Parathyroid adenoma (tissue), 2 donors: ENCODE data around the gene CEP112.

Experiments used
- H2AFZ ChIP-seq: fragments of 300-600 bp; sonication (generic); one replicate; pipeline ENCODE4 v1.7.0; 2017; ENCODE audit warnings: antibody characterized with exemption, mild to moderate bottlenecking
- H3K27ac ChIP-seq: fragments of 300-600 bp; sonication (generic); one replicate; pipeline ENCODE4 v1.7.0; 2017
- H3K27me3 ChIP-seq: fragments of 300-600 bp; sonication (generic); one replicate; pipeline ENCODE4 v1.7.0; 2017; ENCODE audit warnings: low read length; ENCODE audit not compliant: control insufficient read depth, insufficient read depth
- H3K36me3 ChIP-seq: fragments of 300-600 bp; sonication (generic); one replicate; pipeline ENCODE4 v1.7.0; 2017; ENCODE audit warnings: low read length; ENCODE audit not compliant: control insufficient read depth, insufficient read depth
- H3K4me1 ChIP-seq: fragments of 300-600 bp; sonication (generic); one replicate; pipeline ENCODE4 v1.7.0; 2017; ENCODE audit warnings: control low read depth
- H3K4me2 ChIP-seq: fragments of 300-600 bp; sonication (generic); one replicate; pipeline ENCODE4 v1.7.0; 2017; ENCODE audit warnings: low read length
- H3K4me3 ChIP-seq: fragments of 300-600 bp; sonication (generic); one replicate; pipeline ENCODE4 v1.7.0; 2017; ENCODE audit warnings: low read depth, low read length
- H3K79me2 ChIP-seq: fragments of 300-600 bp; sonication (generic); one replicate; pipeline ENCODE4 v1.7.0; 2017; ENCODE audit warnings: control low read depth
- H3K9ac ChIP-seq: fragments of 300-600 bp; sonication (generic); one replicate; pipeline ENCODE4 v1.7.0; 2017; ENCODE audit warnings: mild to moderate bottlenecking
- H3K9me3 ChIP-seq: fragments of 300-600 bp; sonication (generic); one replicate; pipeline ENCODE4 v1.7.0; 2017; ENCODE audit warnings: low read length; ENCODE audit not compliant: control insufficient read depth
- CTCF ChIP-seq: fragments of 300-600 bp; sonication (generic); IDR thresholded peaks from one replicate; pipeline ENCODE4 v1.7.0; 2017; ENCODE audit warnings: antibody characterized with exemption, mild to moderate bottlenecking
- donor health status: primary hyperparathyroidism.

The CEP112 gene

DNA sequence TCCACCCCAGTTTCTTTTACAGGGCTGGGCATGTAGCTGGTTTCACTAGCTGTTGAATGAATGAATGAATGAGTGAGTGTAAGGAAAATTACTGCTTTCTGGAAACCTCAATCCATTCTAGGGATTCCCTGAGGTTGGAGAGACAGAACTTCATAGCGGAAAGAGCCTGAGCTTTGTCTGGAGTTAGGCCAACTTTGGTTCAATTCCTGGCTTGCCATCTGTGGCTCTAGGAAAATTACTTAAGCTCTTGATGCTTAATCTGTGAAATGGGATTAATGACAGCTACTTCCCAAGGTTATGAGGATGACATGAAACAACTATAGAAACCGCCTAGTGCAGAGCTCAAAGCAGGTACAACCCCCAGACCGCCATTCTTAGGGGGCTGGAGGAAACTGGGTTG, 554.1 kb downstream of the CEP112 start:
- H3K79me2 ChIP-seq: no peaks in the 10 kb centered on the region
- no peaks in the 10 kb centered on the region for H3K27me3 ChIP-seq
- H3K4me1 ChIP-seq: peaks cover 12% of the 10 kb centered on the region
- H3K36me3 ChIP-seq: no peaks in the 10 kb centered on the region
- no peak overlapping the region for H3K9ac ChIP-seq
- no peak overlapping the region for H3K27ac ChIP-seq
- H3K4me3 ChIP-seq: no peak overlapping the region
- no peaks in the 10 kb centered on the region for H3K9me3 ChIP-seq
- H3K4me2 ChIP-seq: no peak overlapping the region
- no peak for TF ChIP-seq CTCF
- no peak overlapping the region for H2AFZ ChIP-seq

GRCh38 chr17:65634533-65634932, 557.4 kb downstream of the CEP112 start:
- Histone ChIP-seq H2AFZ (no peak overlapping the region), H3K79me2 (no peaks in the 10 kb centered on the region), H3K4me2 (no peak overlapping the region), H3K4me1 (peaks cover 12% of the 10 kb centered on the region), H3K27ac (no peak overlapping the region), H3K27me3 (no peaks in the 10 kb centered on the region), H3K36me3 (no peaks in the 10 kb centered on the region), H3K4me3 (no peak overlapping the region), H3K9me3 (no peaks in the 10 kb centered on the region), H3K9ac (no peak overlapping the region)
- TF ChIP-seq CTCF: no peak

GRCh38 chr17:65633988-65634387, 557.9 kb downstream of the CEP112 start:
- TF ChIP-seq CTCF: no peak
- Histone ChIP-seq H3K9ac (no peak overlapping the region), H3K79me2 (no peaks in the 10 kb centered on the region), H3K4me3 (no peak overlapping the region), H3K9me3 (no peaks in the 10 kb centered on the region), H3K36me3 (no peaks in the 10 kb centered on the region), H3K4me1 (peaks cover 12% of the 10 kb centered on the region), H3K27ac (no peak overlapping the region), H3K4me2 (no peak overlapping the region), H3K27me3 (no peaks in the 10 kb centered on the region), H2AFZ (no peak overlapping the region)

DNA sequence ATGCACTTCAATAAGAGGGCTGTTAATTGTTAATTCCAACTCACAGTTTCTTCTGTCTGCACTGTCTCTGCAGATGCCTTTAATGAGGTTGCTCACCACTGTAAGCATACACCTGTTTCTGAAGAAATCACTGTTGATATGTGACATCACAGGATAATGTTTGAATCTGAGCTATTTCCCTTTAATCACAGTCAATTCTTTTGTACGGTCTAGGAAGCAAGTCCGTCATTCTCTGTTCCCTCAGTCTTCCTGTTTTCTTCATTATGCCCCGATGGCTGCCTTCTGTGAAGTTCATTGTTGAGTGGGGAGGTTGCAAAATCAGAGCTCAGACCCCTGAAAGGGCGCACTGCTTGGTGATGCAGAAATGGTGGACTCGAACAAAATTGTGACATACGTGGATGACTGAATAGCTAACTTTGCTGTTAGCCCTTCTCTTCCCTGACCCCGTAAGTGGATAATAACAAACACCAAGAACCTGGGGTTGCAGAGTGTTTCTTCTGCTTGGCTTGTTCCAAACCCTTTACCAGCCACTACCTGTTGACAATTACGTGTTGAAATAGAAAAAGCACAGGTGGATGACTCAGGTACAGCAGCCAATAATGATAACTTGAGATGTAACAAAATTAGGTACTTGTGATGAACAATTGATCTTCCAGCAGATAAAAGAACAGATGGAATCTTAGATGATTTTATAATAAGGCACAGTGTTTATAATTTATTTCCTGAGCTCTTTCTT, 558.6 kb downstream of the CEP112 start:
- Histone ChIP-seq H3K9me3 (no peaks in the 10 kb centered on the region), H3K4me3 (no peak overlapping the region), H3K4me2 (no peak overlapping the region), H3K27ac (no peak overlapping the region), H3K36me3 (no peaks in the 10 kb centered on the region), H3K79me2 (no peaks in the 10 kb centered on the region), H3K4me1 (peaks cover 5% of the 10 kb centered on the region), H2AFZ (no peak overlapping the region), H3K9ac (no peak overlapping the region), H3K27me3 (no peaks in the 10 kb centered on the region)
- TF ChIP-seq CTCF: no peak

DNA sequence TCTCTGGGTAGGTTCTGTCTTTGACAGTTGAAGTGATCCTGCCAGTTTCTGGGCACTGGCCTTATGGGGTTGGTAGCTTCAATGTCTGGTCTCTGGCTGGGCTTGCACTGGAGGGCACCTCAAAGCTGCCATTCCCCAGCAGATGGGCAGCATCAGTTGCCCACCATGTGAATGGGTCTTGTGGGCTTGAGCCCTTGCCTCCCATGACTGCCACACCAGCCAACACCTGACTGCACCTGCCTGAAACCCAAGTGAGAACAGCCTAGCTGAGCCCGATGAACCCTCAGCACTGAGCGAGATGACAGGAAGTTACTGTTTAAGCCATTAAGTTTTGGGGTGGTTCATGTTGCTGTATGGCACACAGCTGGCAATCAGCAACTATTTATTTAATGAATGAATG, 561.4 kb downstream of the CEP112 start:
- Histone ChIP-seq H3K9ac (no peak overlapping the region), H3K27me3 (no peaks in the 10 kb centered on the region), H3K36me3 (no peaks in the 10 kb centered on the region), H3K27ac (no peak overlapping the region), H3K4me3 (no peak overlapping the region), H2AFZ (no peak overlapping the region), H3K79me2 (no peaks in the 10 kb centered on the region), H3K9me3 (no peaks in the 10 kb centered on the region), H3K4me2 (no peak overlapping the region), H3K4me1 (peaks cover 12% of the 10 kb centered on the region)
- no peak for TF ChIP-seq CTCF
